Prostate gland (tissue), 2 donors: ENCODE measurements around the gene HS3ST3B1. TPM values are rescaled to one million over a fixed set of nuclear protein-coding genes. Genes with fewer than 3 reads are reported as not detected.

Experiments
- DNase-seq: peaks from one replicate; pipeline ENCODE4 v3.0.0-alpha.2; 2019; ENCODE audit warnings: low spot score
- H3K27ac ChIP-seq, 2 donors: fragments of 200-600 bp; sonication (generic); 2 replicates each; pipeline ENCODE4 v1.5.1; 2017 to 2019
- H3K27me3 ChIP-seq: fragments of 200-600 bp; sonication (generic); replicated peaks from 2 replicates; pipeline ENCODE4 v1.5.1; 2019; ENCODE audit not compliant: insufficient read depth
- H3K36me3 ChIP-seq, 2 donors: fragments of 200-600 bp; sonication (generic); 1 replicate in 1 of 2; 2 replicates in 1 of 2; pipeline versions ENCODE4 v1.5.1 to v1.8.1; 2017 to 2019
- H3K4me1 ChIP-seq: fragments of 200-600 bp; sonication (generic); replicated peaks from 2 replicates; pipeline ENCODE4 v1.5.1; 2019
- H3K4me3 ChIP-seq, 2 donors: fragments of 200-600 bp; sonication (generic); 2 replicates each; pipeline ENCODE4 v1.5.1; 2017 to 2019
- H3K9me3 ChIP-seq: fragments of 200-600 bp; sonication (generic); 2 replicates; pipeline ENCODE4 v1.5.1; 2017
- POLR2A ChIP-seq: fragments of 450-650 bp; IDR thresholded peaks from one replicate; pipeline ENCODE4 v1.6.1; 2016; ENCODE audit warnings: antibody characterized with exemption, mild to moderate bottlenecking
- POLR2AphosphoS5 ChIP-seq: sonication (generic); formaldehyde crosslinking; IDR thresholded peaks from one replicate; pipeline ENCODE4 v1.6.1; 2017; ENCODE audit warnings: antibody characterized with exemption
- WGBS: methylation state at CpG from one replicate; pipeline ENCODE4 v1.1.5; 2018; 5-methylcytosine and 5-hydroxymethylcytosine counted together
- intact Hi-C: fragments of 100-400 bp; cut with DNase I; formaldehyde crosslinking; loops from one replicate; pipeline ENCODE4 v1.14.2; 2022
- total RNA-seq, 2 donors: library from RNA; depleted of rRNA; stranded (reverse); fragments of >200 nt; gene quantifications; one replicate each; pipeline ENCODE4 v1.1.0, GENCODE V29; 2016
- TF ChIP-seq, protein P1 (sequence below), 4 experiments: fragments of 200-600 bp in 2 of 4; fragments of 450-650 bp in 2 of 4; sonication (generic) in 2 of 4; IDR thresholded peaks; 1 replicate in 3 of 4; 2 replicates in 1 of 4; pipeline ENCODE4 v1.5.1; 2016 to 2019; ENCODE audit warnings: antibody characterized with exemption in 4 of 4, mild to moderate bottlenecking in 2 of 4, moderate library complexity in 2 of 4

Gene HS3ST3B1
- total RNA-seq, 2 donors from 2014 or later = 2.8 to 4.1 TPM

DNA sequence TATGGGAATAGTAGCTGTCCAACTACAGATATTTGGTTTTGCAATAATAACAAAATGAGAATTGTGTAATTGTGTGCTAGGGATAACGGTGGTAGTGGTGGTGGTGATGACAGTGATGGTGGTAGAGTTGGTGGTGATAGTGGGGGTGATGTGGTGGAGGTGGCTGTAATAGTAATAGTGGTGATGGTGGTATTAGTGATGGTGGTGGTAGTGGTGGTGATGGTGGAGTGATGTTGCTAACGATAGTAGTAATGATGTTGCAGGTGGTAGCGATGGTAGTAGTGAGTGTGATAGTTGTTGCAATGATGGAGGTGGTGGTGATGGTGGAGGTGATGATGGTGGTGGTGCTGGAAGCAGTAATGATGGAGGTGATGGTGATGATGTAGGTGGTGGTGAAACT is 94.4 kb downstream of the HS3ST3B1 start:
- intact Hi-C loops = no loop called here
- H3K4me1 ChIP-seq = no peaks in the 10 kb centered on the region
- WGBS = 93% methylated on average over 3 of the region's 3 CpGs

DNA sequence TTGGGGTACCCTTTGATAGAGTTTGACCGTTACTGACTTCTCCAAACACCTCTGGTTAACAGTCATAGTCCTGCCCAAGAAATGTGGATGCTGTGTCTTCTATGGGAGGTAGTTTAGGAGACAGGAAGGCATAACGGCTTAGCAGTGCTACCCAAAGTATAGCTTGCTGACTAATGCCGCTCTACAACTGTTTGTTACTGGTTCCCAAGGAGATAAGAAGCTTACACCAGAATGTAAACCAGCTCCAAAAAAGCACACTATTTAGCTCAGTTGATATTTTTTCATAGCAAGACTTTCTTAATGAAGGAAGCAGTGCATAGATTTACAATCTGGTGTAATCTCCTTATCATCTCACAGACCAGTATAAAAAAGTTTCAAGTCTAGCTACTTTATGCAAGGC is 95.7 kb downstream of the HS3ST3B1 start:
- no peak overlapping the region for H3K4me3 ChIP-seq
- H3K9me3 ChIP-seq = no peaks in the 10 kb centered on the region
- H3K4me1 ChIP-seq = no peaks in the 10 kb centered on the region
- H3K27me3 ChIP-seq = no peaks in the 10 kb centered on the region
- no peaks in the 10 kb centered on the region for H3K36me3 ChIP-seq
- no peak for DNase-seq
- TF ChIP-seq POLR2AphosphoS5 = no peak
- TF ChIP-seq POLR2A = no peak
- TF ChIP-seq, protein P1, sequence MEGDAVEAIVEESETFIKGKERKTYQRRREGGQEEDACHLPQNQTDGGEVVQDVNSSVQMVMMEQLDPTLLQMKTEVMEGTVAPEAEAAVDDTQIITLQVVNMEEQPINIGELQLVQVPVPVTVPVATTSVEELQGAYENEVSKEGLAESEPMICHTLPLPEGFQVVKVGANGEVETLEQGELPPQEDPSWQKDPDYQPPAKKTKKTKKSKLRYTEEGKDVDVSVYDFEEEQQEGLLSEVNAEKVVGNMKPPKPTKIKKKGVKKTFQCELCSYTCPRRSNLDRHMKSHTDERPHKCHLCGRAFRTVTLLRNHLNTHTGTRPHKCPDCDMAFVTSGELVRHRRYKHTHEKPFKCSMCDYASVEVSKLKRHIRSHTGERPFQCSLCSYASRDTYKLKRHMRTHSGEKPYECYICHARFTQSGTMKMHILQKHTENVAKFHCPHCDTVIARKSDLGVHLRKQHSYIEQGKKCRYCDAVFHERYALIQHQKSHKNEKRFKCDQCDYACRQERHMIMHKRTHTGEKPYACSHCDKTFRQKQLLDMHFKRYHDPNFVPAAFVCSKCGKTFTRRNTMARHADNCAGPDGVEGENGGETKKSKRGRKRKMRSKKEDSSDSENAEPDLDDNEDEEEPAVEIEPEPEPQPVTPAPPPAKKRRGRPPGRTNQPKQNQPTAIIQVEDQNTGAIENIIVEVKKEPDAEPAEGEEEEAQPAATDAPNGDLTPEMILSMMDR (IDR thresholded peaks at IDR 0.05) = no peak
- H3K27ac ChIP-seq = no peak overlapping the region
- intact Hi-C loops = no loop called here
- WGBS = 41% methylated on average over 3 of the region's 3 CpGs

More for the DNA sequence above, 94.4 kb downstream of the HS3ST3B1 start:
- H3K36me3 ChIP-seq = no peaks in the 10 kb centered on the region
- no peak overlapping the region for H3K27ac ChIP-seq
- H3K9me3 ChIP-seq = no peaks in the 10 kb centered on the region
- DNase-seq = no peak
- no peak overlapping the region for H3K4me3 ChIP-seq
- TF ChIP-seq, protein P1 (IDR thresholded peaks at IDR 0.05) = no peak
- no peak for TF ChIP-seq POLR2AphosphoS5
- no peaks in the 10 kb centered on the region for H3K27me3 ChIP-seq

DNA sequence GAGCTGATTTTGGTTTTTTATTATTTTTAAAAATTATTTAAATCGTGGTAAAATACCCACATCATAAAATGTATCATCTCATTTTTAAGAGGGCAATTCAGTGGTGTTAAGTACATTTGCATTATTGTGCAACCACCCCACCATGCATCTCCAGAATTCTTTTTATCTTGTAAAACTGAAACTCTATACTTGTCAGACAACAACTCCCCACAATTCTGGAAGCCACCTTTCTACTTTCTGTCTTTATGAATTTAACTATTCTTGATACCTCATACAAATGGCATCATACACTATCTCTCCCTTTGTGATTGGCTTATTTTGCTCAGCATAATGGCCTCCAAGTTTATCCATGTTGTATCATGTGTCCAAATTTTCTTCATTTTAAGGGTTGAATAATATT is 97.9 kb downstream of the HS3ST3B1 start:
- intact Hi-C loops = no loop called here
- H3K9me3 ChIP-seq = no peaks in the 10 kb centered on the region
- WGBS = 87% methylated on average over 1 of the region's 1 CpG
- H3K27ac ChIP-seq = no peak overlapping the region
- no peaks in the 10 kb centered on the region for H3K4me1 ChIP-seq
- TF ChIP-seq, protein P1 (IDR thresholded peaks at IDR 0.05) = no peak
- TF ChIP-seq POLR2AphosphoS5 (no peak), POLR2A (no peak)
- no peaks in the 10 kb centered on the region for H3K36me3 ChIP-seq
- H3K4me3 ChIP-seq = no peak overlapping the region
- H3K27me3 ChIP-seq = no peaks in the 10 kb centered on the region
- no peak for DNase-seq

Other genes starting within 250 kb of the HS3ST3B1 start
- 10 to 100 TPM; 16.5 to 35.1 TPM for gene COX10, start 231.6 kb upstream of the HS3ST3B1 start, total RNA-seq
- gene CDRT15, start 64.2 kb upstream of the HS3ST3B1 start, total RNA-seq = not detected